GM12892 (cell line): ENCODE data around the gene CWC22.

ENCODE experiments used
- POLR2A ChIP-seq: IDR thresholded peaks from 2 replicates; pipeline ENCODE4 v1.6.1; 2011; ENCODE audit warnings: low read depth, low read length, control low read depth
- POLR2AphosphoS5 ChIP-seq: IDR thresholded peaks from 2 replicates; pipeline ENCODE4 v1.6.1; 2011; ENCODE audit warnings: low read depth, low read length, control low read depth
- TAF1 ChIP-seq: IDR thresholded peaks from 2 replicates; pipeline ENCODE4 v1.6.1; 2011; ENCODE audit warnings: low read depth, mild to moderate bottlenecking, control low read depth, low read length, borderline replicate concordance

DNA sequence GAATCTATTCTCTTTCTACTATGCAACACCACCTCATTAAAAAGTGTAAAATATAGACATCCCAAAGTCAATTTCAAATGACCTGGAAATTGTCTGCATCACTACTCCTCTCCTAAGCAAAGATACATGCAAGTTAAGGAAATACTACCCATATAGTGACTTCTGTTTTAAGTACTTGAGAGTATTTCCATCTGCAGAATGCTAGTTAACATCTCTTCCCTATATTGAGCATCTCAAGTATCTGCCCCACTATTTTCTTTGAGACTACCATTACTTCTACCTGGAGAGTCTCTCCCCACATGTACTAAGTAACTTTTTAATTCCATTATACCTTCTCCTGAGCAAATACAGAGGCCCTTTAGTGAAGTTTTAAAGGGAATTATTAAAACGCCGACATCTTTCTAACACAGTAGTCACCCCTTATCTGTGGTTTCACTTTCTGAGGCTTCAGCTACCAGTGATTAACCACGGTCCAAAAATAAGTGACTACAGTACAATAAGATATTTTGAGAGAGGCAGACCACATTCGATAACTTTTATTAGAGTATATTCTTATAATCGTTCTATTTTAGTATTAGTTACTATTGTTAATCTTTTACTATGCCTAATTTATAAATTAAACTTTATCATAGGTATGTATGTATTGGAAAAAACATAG lies 21.8 kb downstream of the CWC22 start:
- no peak for TF ChIP-seq POLR2A
- no peak for TF ChIP-seq POLR2AphosphoS5
- TF ChIP-seq TAF1: no peak
